H9 (cell line): ENCODE data around the gene CHMP4A. TPM values are rescaled to one million over a fixed set of nuclear protein-coding genes. Genes with fewer than 3 reads are reported as not detected.

Experiments used
- DNase-seq: peaks from one replicate; pipeline ENCODE4 v3.0.0-alpha.2; 2017
- H2AFZ ChIP-seq: one replicate; pipeline ENCODE4 v1.6.1; 2013; ENCODE audit warnings: mild to moderate bottlenecking, low read length, control low read depth, moderate library complexity
- H2AK5ac ChIP-seq: 2 replicates; pipeline ENCODE4 v1.6.1; 2013; ENCODE audit warnings: low read length, control low read depth, mixed read lengths; ENCODE audit not compliant: insufficient read length
- H2BK120ac ChIP-seq: one replicate; pipeline ENCODE4 v1.6.1; 2013; ENCODE audit warnings: low read depth, mild to moderate bottlenecking, low read length, control low read depth, inconsistent platforms; ENCODE audit not compliant: poor library complexity, severe bottlenecking
- H2BK12ac ChIP-seq: 2 replicates; pipeline ENCODE4 v1.6.1; 2013; ENCODE audit warnings: low read length, control low read depth, mixed read lengths, low read depth; ENCODE audit not compliant: insufficient read length
- H2BK15ac ChIP-seq: 2 replicates; pipeline ENCODE4 v1.6.1; 2013; ENCODE audit warnings: low read depth, low read length, control low read depth
- H2BK20ac ChIP-seq: one replicate; pipeline ENCODE4 v1.6.1; 2013; ENCODE audit warnings: low read depth, mild to moderate bottlenecking, low read length, control low read depth, inconsistent platforms; ENCODE audit not compliant: poor library complexity, severe bottlenecking
- H2BK5ac ChIP-seq: 2 replicates; pipeline ENCODE4 v1.6.1; 2013; ENCODE audit warnings: low read length, control low read depth, mixed read lengths; ENCODE audit not compliant: insufficient read length
- H3K14ac ChIP-seq: 2 replicates; pipeline ENCODE4 v1.6.1; 2013; ENCODE audit warnings: low read length, control low read depth; ENCODE audit not compliant: insufficient read depth
- H3K18ac ChIP-seq: 2 replicates; pipeline ENCODE4 v1.6.1; 2013; ENCODE audit warnings: low read depth, mild to moderate bottlenecking, mixed read lengths, low read length, control low read depth; ENCODE audit not compliant: insufficient read length
- H3K23ac ChIP-seq: 2 replicates; pipeline ENCODE4 v1.6.1; 2013; ENCODE audit warnings: low read length, control low read depth, mixed read lengths, low read depth; ENCODE audit not compliant: insufficient read length
- H3K23me2 ChIP-seq: 2 replicates; pipeline ENCODE4 v1.6.1; 2013; ENCODE audit warnings: low read depth, mild to moderate bottlenecking, mixed read lengths, low read length, control low read depth; ENCODE audit not compliant: insufficient read length, poor library complexity, severe bottlenecking
- H3K27ac ChIP-seq: 2 replicates; pipeline ENCODE4 v1.5.1; 2013; ENCODE audit warnings: low read length, control low read depth, mixed read lengths, low read depth; ENCODE audit not compliant: insufficient read length
- H3K27me3 ChIP-seq: 2 replicates; pipeline ENCODE4 v1.6.1; 2013; ENCODE audit warnings: low read length, control low read depth, inconsistent platforms; ENCODE audit not compliant: insufficient read depth
- H3K4ac ChIP-seq: 2 replicates; pipeline ENCODE4 v1.6.1; 2013; ENCODE audit warnings: low read depth, mild to moderate bottlenecking, control low read depth, inconsistent platforms, low read length, moderate library complexity
- H3K4me1 ChIP-seq: 2 replicates; pipeline ENCODE4 v1.6.1; 2013; ENCODE audit warnings: low read length, control low read depth, inconsistent platforms; ENCODE audit not compliant: insufficient read depth
- H3K4me2 ChIP-seq: 2 replicates; pipeline ENCODE4 v1.6.1; 2013; ENCODE audit warnings: low read length, control low read depth, mixed read lengths; ENCODE audit not compliant: insufficient read length, insufficient read depth
- H3K56ac ChIP-seq: 2 replicates; pipeline ENCODE4 v1.6.1; 2013; ENCODE audit warnings: low read depth, mild to moderate bottlenecking, mixed read lengths, low read length, control low read depth; ENCODE audit not compliant: insufficient read length
- H3K79me1 ChIP-seq: 2 replicates; pipeline ENCODE4 v1.6.1; 2013; ENCODE audit warnings: low read depth, mild to moderate bottlenecking, moderate library complexity, low read length, control low read depth, inconsistent platforms; ENCODE audit not compliant: insufficient read depth, poor library complexity, severe bottlenecking
- H3K79me2 ChIP-seq: 2 replicates; pipeline ENCODE4 v1.6.1; 2013; ENCODE audit warnings: low read length, control low read depth, inconsistent platforms; ENCODE audit not compliant: insufficient read depth
- H3K9ac ChIP-seq: 2 replicates; pipeline ENCODE4 v1.6.1; 2013; ENCODE audit warnings: low read length, control low read depth, mixed read lengths; ENCODE audit not compliant: insufficient read length; ENCODE audit errors: extremely low read depth
- H3K9me3 ChIP-seq: one replicate; pipeline ENCODE4 v1.6.1; 2013; ENCODE audit warnings: low read depth, low read length, inconsistent platforms; ENCODE audit not compliant: control insufficient read depth
- H3T11ph ChIP-seq: one replicate; pipeline ENCODE4 v1.6.1; 2013; ENCODE audit warnings: mild to moderate bottlenecking, low read length, control low read depth, inconsistent platforms
- H4K20me1 ChIP-seq: one replicate; pipeline ENCODE4 v1.6.1; 2013; ENCODE audit not compliant: control insufficient read depth, insufficient read length, insufficient read depth
- H4K5ac ChIP-seq: 2 replicates; pipeline ENCODE4 v1.6.1; 2013; ENCODE audit warnings: low read depth, mild to moderate bottlenecking, mixed read lengths, low read length, control low read depth; ENCODE audit not compliant: insufficient read length
- H4K8ac ChIP-seq: replicated peaks from 2 replicates; pipeline ENCODE4 v1.6.1; 2013; ENCODE audit warnings: low read length, control low read depth, mixed read lengths, low read depth; ENCODE audit not compliant: insufficient read length
- H4K91ac ChIP-seq: 2 replicates; pipeline ENCODE4 v1.6.1; 2013; ENCODE audit warnings: low read depth, mild to moderate bottlenecking, moderate library complexity, mixed read lengths, low read length, control low read depth; ENCODE audit not compliant: insufficient read length
- H3K27ac Mint-ChIP-seq, 3 experiments: 2 replicates in 2 of 3; 3 replicates in 1 of 3; pipeline ENCODE4 v1.8.0; 2020 to 2021; ENCODE audit warnings: mixed read lengths in 3 of 3, mild to moderate bottlenecking in 1 of 3, moderate library complexity in 1 of 3
- H3K27me3 Mint-ChIP-seq: 2 replicates; pipeline ENCODE4 v1.8.0; 2021; ENCODE audit warnings: low read depth, mild to moderate bottlenecking, moderate library complexity, mixed read lengths
- H3K36me3 Mint-ChIP-seq, 3 experiments: 2 replicates in 2 of 3; 3 replicates in 1 of 3; pipeline ENCODE4 v1.8.0; 2020 to 2021; ENCODE audit warnings: low read depth in 3 of 3, mixed read lengths in 3 of 3; ENCODE audit not compliant: insufficient read depth in 1 of 3
- H3K4me1 Mint-ChIP-seq, 2 experiments: 2 replicates each; pipeline ENCODE4 v1.8.0; 2020; ENCODE audit warnings: mixed read lengths in 2 of 2
- H3K4me3 Mint-ChIP-seq, 2 experiments: 2 replicates in 1 of 2; 3 replicates in 1 of 2; pipeline ENCODE4 v1.8.0; 2020 to 2021; ENCODE audit warnings: mild to moderate bottlenecking in 2 of 2, mixed read lengths in 2 of 2, moderate library complexity in 1 of 2
- H3K9me3 Mint-ChIP-seq, 2 experiments: 2 replicates in 1 of 2; 3 replicates in 1 of 2; pipeline ENCODE4 v1.8.0; 2020; ENCODE audit warnings: mild to moderate bottlenecking in 2 of 2, mixed read lengths in 2 of 2, moderate library complexity in 1 of 2
- WGBS: extraction: QIAGEN DNeasy Blood & Tissue Kit; methylation state at CpG from one replicate; pipeline ENCODE4 v1.1.7; 2013; ENCODE audit warnings: missing lambda C conversion rate, low lambda C conversion rate, mixed read lengths; ENCODE audit not compliant: insufficient read length; ENCODE audit errors: extremely low coverage; 5-methylcytosine and 5-hydroxymethylcytosine counted together
- total RNA-seq: library from RNA; stranded (reverse); gene quantifications from 2 replicates; pipeline ENCODE4 v1.2.1, GENCODE V29; 2021
- TF ChIP-seq, protein P1 (sequence below): fragments of 200-600 bp; sonication (generic); conservative IDR thresholded peaks from 3 replicates; pipeline ENCODE4 v1.8.0; 2021; ENCODE audit warnings: antibody characterized with exemption, mild to moderate bottlenecking

Gene CHMP4A
- total RNA-seq, 1 experiment from 2014 or later = 46.2 TPM

- H3T11ph ChIP-seq = no peak overlapping the region
- H3K23ac ChIP-seq = no peak overlapping the region
- no peaks in the 10 kb centered on the region for H3K4me1 ChIP-seq
- H2BK15ac ChIP-seq = no peak overlapping the region
- no peaks in the 10 kb centered on the region for H3K79me2 ChIP-seq
- no peaks in the 10 kb centered on the region for H3K4me1 Mint-ChIP-seq
- TF ChIP-seq, protein P1, sequence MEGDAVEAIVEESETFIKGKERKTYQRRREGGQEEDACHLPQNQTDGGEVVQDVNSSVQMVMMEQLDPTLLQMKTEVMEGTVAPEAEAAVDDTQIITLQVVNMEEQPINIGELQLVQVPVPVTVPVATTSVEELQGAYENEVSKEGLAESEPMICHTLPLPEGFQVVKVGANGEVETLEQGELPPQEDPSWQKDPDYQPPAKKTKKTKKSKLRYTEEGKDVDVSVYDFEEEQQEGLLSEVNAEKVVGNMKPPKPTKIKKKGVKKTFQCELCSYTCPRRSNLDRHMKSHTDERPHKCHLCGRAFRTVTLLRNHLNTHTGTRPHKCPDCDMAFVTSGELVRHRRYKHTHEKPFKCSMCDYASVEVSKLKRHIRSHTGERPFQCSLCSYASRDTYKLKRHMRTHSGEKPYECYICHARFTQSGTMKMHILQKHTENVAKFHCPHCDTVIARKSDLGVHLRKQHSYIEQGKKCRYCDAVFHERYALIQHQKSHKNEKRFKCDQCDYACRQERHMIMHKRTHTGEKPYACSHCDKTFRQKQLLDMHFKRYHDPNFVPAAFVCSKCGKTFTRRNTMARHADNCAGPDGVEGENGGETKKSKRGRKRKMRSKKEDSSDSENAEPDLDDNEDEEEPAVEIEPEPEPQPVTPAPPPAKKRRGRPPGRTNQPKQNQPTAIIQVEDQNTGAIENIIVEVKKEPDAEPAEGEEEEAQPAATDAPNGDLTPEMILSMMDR = no peak
- H3K56ac ChIP-seq = no peak overlapping the region
- no peak overlapping the region for H2BK20ac ChIP-seq
- H3K79me1 ChIP-seq = no peaks in the 10 kb centered on the region
- H3K36me3 Mint-ChIP-seq = peaks cover 44 to 92% (median 79%) of the 10 kb centered on the region in 3 experiments
- H3K27ac ChIP-seq = no peak overlapping the region
- DNase-seq = no peak
- H3K18ac ChIP-seq = no peak overlapping the region
- no peak overlapping the region for H4K5ac ChIP-seq
- H3K14ac ChIP-seq = no peak overlapping the region
- no CpG with 5 or more reads among the region's 19 CpGs for WGBS
- H3K23me2 ChIP-seq = no peaks in the 10 kb centered on the region
- no peak overlapping the region for H3K4me2 ChIP-seq
- H3K27ac Mint-ChIP-seq = no peak overlapping the region
- no peak overlapping the region for H3K4ac ChIP-seq
- no peaks in the 10 kb centered on the region for H3K9me3 Mint-ChIP-seq
- H2AK5ac ChIP-seq = no peak overlapping the region
- no peak overlapping the region for H3K4me3 Mint-ChIP-seq
- H2AFZ ChIP-seq = no peak overlapping the region
- H2BK12ac ChIP-seq = no peak overlapping the region
- no peaks in the 10 kb centered on the region for H3K9me3 ChIP-seq
- no peak overlapping the region for H4K91ac ChIP-seq
- no peak overlapping the region for H2BK120ac ChIP-seq
- no peaks in the 10 kb centered on the region for H4K20me1 ChIP-seq
- H3K27me3 Mint-ChIP-seq = no peaks in the 10 kb centered on the region; the same call in 1 of the 2 replicates
- no peak overlapping the region for H2BK5ac ChIP-seq
- H3K9ac ChIP-seq = no peak overlapping the region
- H4K8ac ChIP-seq = no peak overlapping the region
- no peaks in the 10 kb centered on the region for H3K27me3 ChIP-seq
Measured at GRCh38 chr14:24181371-24182077, 31.8 kb downstream of the CHMP4A start.
